Activated CD4-positive, alpha-beta T cell treated with anti-CD3 and anti-CD28 coated beads, Interleukin-10, Interleukin-2, amounts not matched to agents 100 ng/mL and 50 ng/mL, durations not matched to agents 16 hours and 8 hours (primary cell): ENCODE measurements around the gene GRIN1.

ENCODE experiments used
- DNase-seq: peaks from one replicate; pipeline ENCODE4 v3.0.0-alpha.2; 2020

Gene GRIN1

GRCh38 chr9:137198051-137198901 is 59.3 kb downstream of the GRIN1 start:
- no peak for DNase-seq

- DNase-seq = no peak
Observed at GRCh38 chr9:137198902-137199283, 59.9 kb downstream of the GRIN1 start.

DNA sequence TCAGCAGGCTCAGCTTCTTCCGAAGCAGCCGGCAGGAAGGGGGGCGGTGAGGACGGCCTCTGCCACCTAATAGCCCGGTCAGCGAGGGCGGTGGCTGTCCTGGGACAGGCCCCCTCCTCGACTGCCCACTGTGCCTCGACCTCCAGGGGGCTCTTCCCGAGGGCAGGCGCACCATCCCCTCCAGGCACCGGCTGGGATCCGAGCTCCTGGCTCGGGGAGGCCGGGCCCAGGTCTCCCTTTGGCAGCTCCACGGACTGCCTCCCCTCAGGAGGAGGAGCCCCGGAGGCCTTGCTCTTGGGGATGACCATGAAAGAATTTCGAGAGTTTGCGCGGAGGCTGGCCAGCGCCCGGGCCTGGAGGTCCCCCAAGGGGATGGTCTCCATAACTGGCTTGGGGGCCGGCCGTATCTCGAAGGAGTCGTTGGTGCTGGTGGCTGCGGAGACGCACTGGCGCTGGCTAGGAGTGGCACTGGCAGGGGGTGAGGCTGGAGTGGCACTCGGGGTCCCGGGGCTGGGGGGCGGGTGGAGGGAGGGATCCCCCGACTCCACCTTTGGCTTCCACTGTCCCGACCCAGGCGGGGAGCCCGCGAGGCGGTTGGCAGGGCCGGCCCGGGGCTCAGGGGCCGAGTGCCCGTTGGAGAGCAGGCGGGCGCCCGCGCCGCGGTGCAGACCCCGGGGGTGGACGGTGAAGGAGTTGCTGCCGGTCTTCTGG is 60.6 kb downstream of the GRIN1 start:
- no peak for DNase-seq

- peak; percentile 100 for DNase-seq
Observed at GRCh38 chr9:137200311-137201204, 61.6 kb downstream of the GRIN1 start, which contains the start of gene TPRN. TPRN (minus strand) TSS chr9:137200741; CDS start chr9:137200711, 30 bp downstream.

DNA sequence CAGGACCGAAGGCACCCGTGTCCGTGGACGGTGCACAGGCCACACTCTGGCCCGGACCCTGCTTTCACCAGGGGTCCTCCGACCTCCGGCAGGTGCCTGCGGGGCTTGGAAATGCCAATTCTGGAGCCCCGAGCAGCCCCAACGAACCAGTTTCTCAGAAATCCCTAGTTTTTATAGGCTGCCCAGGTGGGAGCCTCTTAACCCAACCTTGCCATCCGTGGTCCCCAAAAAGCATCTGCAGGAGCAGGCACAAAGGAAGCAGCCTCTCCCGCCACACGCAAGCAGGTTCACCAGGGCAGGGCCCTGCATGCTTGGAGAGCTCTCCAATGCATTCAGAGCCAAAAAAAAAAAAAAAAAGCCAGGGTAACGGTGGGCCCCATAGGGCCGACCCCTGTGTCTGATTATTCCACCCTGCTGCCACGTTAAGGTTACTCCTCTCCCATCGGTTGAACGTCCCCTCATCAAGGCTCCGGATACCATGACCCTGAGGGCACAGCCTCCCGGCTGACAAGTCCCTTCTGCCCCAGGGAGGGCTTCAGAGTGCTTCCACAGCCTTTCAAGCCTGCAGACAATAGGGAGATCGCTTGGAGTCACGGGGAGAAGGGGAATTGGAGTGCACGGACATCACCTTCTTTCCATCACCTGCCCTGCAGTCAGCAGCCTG is 62.4 kb downstream of the GRIN1 start:
- no peak for DNase-seq

GRCh38 chr9:137202966-137203365 is 64.0 kb downstream of the GRIN1 start:
- DNase-seq = no peak

- no peak for DNase-seq
Observed at GRCh38 chr9:137204731-137205125, 65.8 kb downstream of the GRIN1 start.

DNA sequence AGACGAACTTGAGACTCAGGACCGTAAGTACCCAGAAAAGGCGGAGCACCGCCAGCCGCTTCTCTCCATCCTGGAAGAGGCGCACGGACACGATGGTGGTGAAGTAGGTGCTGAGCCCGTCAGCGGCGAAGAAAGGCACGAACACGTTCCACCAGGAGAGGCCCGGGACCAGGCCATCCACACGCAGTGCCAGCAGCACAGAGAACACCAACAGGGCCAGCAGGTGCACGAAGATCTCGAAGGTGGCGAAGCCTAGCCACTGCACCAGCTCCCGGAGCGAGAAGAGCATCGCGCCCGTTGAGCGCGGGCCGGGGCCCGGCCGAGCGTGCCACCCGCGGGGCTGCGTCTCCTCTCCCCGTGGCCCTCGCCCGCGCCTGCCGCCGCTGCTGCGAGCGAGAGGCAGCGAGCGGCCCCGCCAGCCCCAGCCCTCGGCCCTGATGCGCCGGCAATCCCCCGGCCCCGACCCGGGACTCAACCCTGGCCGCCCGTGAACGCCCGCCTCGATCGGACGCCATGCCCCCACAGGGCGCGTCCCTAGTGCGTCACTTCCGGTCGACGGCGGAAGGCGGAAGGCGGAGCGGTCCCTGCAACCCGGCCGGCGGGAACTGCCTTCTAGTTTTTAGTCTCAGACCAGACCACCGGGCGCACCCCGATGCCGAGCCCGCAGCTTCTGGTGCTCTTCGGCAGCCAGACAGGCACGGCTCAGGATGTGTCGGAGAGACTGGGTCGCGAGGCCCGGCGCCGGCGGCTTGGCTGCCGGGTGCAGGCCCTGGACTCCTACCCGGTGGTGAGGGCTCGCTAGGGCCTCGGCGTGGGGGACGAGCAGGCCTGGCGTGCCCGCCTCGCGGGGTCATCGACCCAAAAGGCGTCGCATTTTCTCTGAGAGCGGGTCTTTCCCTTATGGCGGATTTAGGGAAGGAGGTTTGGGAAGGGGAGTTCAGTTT is 66.4 kb downstream of the GRIN1 start, which contains the start of the genes NDOR1 and TMEM203:
TSS of gene NDOR1 (plus strand) at position 575 of the 944 bp plus-strand sequence. CDS start at position 653, 78 bp downstream.
TSS of gene TMEM203 (minus strand) at position 523 of the 944 bp plus-strand sequence. CDS start at position 289, 234 bp downstream.
- DNase-seq = peak; percentile 96

DNA sequence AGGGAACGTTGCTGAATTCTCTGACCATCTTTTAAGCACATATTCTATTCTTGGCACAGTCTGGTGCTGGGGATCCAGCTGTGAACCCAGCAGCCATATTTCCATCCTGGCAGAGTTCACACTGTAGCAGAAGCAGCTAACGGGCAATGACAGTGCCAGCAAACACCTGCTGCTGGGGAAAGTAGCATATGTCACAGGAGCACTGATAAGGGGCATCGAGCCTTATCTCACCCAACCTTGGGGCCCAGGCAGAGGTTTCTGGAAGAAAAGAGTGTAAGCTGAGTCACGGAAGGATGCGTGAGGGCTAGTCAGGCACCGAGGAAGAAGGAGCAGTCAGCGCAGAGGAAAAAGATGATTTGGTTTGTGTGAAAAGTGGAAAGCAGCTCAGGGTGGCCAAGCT is 67.6 kb downstream of the GRIN1 start:
- no peak for DNase-seq

GRCh38 chr9:137211532-137211931 is 72.6 kb downstream of the GRIN1 start:
- no peak for DNase-seq

DNA sequence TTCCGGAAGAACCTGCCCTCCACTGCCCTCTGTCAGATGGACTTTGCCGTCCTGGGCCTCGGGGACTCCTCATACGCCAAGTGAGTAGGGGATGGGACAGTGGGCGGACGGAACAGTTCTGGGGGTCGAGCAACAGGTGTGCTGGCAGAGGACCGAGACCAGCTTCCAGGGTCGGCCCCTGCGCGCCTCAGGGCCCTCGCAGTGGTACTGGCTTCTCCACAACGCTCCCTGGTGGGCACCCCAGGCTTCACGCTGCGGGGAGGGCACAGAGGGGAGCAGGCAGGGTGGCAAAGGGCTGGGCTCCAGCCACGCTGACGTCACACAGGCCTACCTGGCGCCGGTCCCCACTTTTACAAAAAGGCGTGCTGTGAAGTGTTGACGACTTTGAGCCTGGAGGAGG is 73.6 kb downstream of the GRIN1 start:
- no peak for DNase-seq

DNA sequence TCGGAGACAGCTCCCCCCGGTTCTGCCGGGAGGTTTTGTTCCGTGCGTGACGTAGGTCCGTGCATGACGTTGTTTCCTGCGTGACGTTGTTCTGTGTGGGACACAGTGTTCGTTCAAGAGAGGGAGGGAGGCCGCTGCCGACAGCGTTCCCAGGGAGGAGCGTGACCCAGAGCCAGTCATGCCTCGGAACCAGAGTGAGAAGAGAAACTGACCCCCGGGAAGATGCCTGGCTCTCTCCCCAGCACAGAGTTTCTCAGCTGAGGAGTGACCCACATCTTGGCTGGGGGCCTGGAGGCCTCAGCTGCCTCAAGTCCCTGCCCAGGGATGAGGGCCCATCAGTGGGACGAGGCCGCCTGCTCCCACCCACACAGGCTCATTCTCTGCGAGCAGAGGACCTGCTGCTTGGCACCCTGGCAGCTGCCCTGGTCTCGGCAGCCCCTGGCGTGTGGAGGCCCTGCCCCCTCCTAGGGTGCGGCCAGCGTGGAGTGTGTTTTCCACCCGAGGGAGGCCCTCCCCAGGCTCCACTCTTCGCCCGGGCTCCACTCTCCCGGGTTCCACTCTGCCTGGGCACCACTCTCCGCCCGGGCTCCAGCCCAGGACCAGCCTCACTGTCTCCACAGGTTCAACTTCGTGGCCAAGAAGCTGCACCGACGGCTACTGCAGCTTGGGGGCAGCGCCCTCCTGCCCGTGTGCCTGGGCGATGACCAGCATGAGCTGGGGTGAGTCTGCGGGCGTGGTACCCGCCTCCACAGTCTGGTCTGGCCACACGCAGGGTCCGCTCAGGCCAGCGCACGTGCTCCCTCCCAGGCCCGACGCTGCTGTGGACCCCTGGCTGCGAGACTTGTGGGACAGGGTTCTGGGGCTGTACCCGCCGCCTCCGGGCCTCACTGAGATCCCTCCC is 74.5 kb downstream of the GRIN1 start:
- no peak for DNase-seq

DNA sequence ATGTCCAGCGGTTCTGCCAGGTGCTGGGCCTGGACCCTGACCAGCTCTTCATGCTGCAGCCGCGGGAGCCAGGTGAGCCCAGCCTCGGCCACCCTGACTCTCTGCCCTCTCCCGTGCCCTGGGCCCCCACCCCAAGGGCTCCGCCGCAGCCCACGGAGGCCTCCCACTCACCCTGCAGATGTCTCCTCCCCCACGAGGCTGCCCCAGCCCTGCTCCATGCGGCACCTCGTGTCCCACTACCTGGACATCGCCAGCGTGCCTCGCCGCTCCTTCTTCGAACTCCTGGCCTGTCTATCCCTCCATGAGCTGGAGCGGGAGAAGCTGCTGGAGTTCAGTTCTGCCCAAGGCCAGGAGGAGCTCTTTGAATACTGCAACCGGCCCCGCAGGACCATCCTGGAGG is 75.7 kb downstream of the GRIN1 start:
- no peak for DNase-seq

DNA sequence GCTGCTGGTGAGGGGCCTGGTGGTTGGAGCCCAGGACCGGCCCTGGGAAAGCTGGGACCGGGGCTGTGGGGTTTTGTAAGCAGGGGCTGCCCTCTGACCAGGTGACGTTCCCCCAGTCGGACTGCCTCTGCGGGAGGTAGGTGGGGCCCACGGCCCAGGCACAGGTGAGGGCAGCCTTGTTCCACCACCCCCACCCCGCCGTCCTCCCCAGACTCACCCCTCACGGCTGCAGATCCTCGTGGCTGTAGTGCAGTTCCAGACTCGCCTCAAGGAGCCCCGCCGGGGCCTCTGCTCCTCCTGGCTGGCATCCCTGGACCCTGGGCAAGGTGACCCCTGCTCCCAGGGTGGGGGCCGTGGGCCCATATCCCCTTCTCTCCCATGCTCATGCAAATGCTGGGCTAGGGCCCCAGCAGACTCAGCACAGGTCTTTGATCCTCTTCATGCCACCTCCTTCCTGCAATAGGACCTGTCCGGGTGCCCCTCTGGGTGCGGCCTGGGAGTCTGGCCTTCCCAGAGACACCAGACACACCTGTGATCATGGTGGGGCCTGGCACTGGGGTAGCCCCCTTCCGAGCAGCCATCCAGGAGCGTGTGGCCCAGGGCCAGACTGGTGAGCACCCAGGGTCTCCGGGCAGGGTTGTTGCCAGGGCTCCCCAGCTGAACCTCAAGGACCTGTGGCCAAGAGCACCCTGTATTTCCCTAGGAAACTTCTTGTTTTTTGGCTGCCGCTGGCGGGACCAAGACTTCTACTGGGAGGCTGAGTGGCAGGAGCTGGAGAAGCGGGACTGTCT is 76.4 kb downstream of the GRIN1 start:
- DNase-seq = no peak

DNA sequence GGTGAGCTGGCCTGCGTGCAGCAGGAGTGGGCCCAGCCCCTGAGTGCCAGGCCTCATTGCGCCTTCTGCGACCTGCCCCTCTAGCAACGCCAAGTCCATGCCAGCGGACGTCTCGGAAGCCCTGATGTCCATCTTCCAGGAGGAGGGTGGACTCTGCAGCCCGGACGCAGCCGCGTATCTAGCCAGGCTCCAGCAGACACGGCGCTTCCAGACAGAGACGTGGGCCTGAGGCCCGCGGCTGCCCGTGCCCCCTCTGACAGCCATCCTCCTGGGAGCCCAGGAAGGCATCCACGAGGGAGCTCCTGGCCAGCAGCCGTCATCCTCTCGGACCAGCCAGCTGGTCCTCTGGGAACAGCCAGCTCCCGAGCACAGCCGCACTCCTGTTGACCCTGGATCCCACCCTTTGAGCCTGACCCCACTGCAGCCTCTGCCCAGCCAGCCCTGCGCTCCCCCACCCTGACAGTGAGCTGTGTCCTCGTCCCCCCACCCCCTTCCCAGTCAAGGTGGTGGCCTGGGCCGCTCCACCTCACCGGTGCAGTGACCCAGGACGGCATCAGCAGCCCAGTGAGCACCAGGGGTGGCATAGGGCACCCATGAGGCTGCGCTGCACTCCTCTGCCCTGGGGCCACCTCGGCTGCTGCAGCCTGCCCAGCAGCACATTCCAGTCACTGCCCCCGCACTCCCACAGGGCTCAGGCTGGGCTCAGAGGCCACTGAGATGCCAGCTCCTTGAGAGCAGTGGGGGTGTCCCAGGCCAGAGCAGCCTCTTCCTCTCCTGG is 77.4 kb downstream of the GRIN1 start:
- DNase-seq = no peak

- DNase-seq = no peak
Observed at GRCh38 chr9:137217276-137218211, 78.6 kb downstream of the GRIN1 start.

GRCh38 chr9:137218212-137218753 is 79.3 kb downstream of the GRIN1 start:
- no peak for DNase-seq
